ENCODE measurements around the gene ADGRL3.

Gene ADGRL3

DNA sequence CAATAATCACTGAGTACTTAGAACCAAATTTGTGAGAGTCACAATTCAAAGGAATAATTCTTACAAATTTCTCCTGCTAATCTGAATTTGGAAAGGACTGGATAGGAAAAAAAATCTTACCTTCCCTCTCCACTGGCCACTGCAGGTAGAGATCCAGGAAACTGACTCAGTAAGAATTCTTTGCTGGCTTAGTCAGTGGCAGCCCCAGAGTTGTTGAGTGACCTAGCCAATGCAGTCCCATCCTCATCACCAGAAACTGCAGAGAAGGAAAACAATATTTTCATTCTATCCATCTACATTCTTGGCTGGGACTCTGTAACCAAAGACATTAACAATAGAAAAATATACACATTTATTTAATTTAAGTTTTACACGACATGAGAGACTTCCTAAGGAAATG lies 572.0 kb downstream of the ADGRL3 start:
- TF ChIP-seq, protein P1, sequence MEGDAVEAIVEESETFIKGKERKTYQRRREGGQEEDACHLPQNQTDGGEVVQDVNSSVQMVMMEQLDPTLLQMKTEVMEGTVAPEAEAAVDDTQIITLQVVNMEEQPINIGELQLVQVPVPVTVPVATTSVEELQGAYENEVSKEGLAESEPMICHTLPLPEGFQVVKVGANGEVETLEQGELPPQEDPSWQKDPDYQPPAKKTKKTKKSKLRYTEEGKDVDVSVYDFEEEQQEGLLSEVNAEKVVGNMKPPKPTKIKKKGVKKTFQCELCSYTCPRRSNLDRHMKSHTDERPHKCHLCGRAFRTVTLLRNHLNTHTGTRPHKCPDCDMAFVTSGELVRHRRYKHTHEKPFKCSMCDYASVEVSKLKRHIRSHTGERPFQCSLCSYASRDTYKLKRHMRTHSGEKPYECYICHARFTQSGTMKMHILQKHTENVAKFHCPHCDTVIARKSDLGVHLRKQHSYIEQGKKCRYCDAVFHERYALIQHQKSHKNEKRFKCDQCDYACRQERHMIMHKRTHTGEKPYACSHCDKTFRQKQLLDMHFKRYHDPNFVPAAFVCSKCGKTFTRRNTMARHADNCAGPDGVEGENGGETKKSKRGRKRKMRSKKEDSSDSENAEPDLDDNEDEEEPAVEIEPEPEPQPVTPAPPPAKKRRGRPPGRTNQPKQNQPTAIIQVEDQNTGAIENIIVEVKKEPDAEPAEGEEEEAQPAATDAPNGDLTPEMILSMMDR (IDR thresholded peaks at IDR 0.05; ENCODE audit: extremely low read depth, insufficient read depth, missing control alignments), result no peak
- in situ Hi-C loops (cut with MboI; ENCODE audit: low pct_unique_long_range_greater_than_20kb, low sequenced_read_pairs, unreplicated experiment), result no loop called here
- DNase-seq (ENCODE audit: low spot score), result no peak

- in situ Hi-C loops (cut with MboI; ENCODE audit: low pct_unique_long_range_greater_than_20kb, low sequenced_read_pairs, unreplicated experiment), result no loop called here
- TF ChIP-seq, protein P1 (IDR thresholded peaks at IDR 0.05; ENCODE audit: extremely low read depth, insufficient read depth, missing control alignments), result no peak
- no peak for DNase-seq (ENCODE audit: low spot score)
These were observed 573.6 kb downstream of the ADGRL3 start for GRCh38 chr4:61773655-61774245.

- in situ Hi-C loops (cut with MboI; ENCODE audit: low pct_unique_long_range_greater_than_20kb, low sequenced_read_pairs, unreplicated experiment), result no loop called here
- DNase-seq (ENCODE audit: low spot score), result no peak
- TF ChIP-seq, protein P1 (IDR thresholded peaks at IDR 0.05; ENCODE audit: extremely low read depth, insufficient read depth, missing control alignments), result no peak
These were observed 582.0 kb downstream of the ADGRL3 start for GRCh38 chr4:61782133-61782532.

GRCh38 chr4:61783050-61783449 lies 582.9 kb downstream of the ADGRL3 start:
- TF ChIP-seq, protein P1 (IDR thresholded peaks at IDR 0.05; ENCODE audit: extremely low read depth, insufficient read depth, missing control alignments), result no peak
- DNase-seq (ENCODE audit: low spot score), result peak; percentile 21
- in situ Hi-C loops (cut with MboI; ENCODE audit: low pct_unique_long_range_greater_than_20kb, low sequenced_read_pairs, unreplicated experiment), result no loop called here

DNA sequence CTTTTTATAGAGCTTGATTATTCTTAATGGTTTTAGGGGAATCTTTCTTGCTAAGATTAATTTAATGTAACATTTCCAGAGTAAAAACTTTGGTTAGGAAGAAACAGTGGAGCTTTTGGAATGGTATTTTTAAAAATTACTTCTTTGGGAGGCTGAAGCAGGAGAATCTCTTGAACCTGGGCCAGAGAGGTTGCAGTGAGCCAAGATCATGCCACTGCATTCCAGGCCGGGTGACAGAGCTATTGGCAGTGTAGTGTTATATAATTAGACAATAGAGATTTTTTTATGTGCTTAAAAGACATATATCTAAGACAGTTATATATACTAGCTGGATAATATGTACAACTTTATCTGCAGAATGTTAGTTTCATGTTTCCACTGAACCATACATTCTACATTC lies 585.6 kb downstream of the ADGRL3 start:
- in situ Hi-C loops (cut with MboI; ENCODE audit: low pct_unique_long_range_greater_than_20kb, low sequenced_read_pairs, unreplicated experiment), result no loop called here
- TF ChIP-seq, protein P1 (IDR thresholded peaks at IDR 0.05; ENCODE audit: extremely low read depth, insufficient read depth, missing control alignments), result no peak
- no peak for DNase-seq (ENCODE audit: low spot score)

GRCh38 chr4:61786211-61786610 lies 586.1 kb downstream of the ADGRL3 start:
- in situ Hi-C loops (cut with MboI; ENCODE audit: low pct_unique_long_range_greater_than_20kb, low sequenced_read_pairs, unreplicated experiment), result no loop called here
- TF ChIP-seq, protein P1 (IDR thresholded peaks at IDR 0.05; ENCODE audit: extremely low read depth, insufficient read depth, missing control alignments), result no peak
- no peak for DNase-seq (ENCODE audit: low spot score)
